Ramos (cell line): ENCODE data around the gene PCSK6.

Source experiments
- in situ Hi-C: fragments of 300-500 bp; cut with MboI; formaldehyde crosslinking; loops from one replicate; pipeline ENCODE4 v1.14.3; 2022; ENCODE audit warnings: low sequenced_read_pairs; ENCODE audit not compliant: unreplicated experiment

PCSK6 gene

GRCh38 chr15:101272584-101272983 lies 216.9 kb downstream of the PCSK6 start:
- in situ Hi-C loops: loop anchor here (25.0 kb wide), 1 partner anchor 360 kb away; the partner anchor contains the start of gene LRRK1

DNA sequence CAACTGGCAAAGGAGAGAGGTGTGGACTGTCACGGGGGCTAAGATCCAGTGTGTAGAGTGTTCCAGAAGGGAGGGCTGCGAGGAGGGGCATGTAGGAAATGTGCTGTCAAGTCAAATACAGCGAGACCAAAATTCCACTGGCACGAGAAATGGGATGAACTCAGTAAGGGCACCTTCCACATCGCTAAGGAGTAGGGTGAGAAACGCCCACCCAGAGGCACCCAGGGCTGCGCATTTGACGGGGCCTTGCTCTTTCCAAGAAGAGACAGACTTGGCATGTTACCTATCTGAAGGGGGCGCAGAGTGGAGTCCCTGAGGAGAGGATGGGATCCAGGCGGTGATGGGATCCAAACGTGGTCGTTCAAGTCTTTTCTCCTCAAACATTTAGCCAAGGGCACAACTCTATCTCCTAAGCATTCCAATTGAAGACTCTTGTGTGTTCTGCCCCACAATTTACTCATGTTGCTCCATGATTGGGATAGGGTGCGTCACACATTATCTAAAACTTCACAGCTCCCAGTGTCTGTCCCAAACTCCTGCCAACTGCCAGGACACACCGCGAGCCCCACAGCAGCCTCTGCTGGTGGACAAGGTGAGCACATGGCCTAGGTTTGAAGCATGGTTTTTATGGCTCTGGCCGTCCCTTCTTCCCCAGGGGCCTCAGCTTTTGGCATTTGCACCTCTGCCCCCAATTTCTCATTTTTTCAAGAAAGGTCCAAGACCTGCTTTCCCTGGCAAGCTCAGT lies 219.9 kb downstream of the PCSK6 start:
- in situ Hi-C loops: loop anchor here (10.0 to 25.0 kb wide), 2 partner anchors 357 to 665 kb away; partner anchors contain the start of genes ASB7, LINS1 and LRRK1

DNA sequence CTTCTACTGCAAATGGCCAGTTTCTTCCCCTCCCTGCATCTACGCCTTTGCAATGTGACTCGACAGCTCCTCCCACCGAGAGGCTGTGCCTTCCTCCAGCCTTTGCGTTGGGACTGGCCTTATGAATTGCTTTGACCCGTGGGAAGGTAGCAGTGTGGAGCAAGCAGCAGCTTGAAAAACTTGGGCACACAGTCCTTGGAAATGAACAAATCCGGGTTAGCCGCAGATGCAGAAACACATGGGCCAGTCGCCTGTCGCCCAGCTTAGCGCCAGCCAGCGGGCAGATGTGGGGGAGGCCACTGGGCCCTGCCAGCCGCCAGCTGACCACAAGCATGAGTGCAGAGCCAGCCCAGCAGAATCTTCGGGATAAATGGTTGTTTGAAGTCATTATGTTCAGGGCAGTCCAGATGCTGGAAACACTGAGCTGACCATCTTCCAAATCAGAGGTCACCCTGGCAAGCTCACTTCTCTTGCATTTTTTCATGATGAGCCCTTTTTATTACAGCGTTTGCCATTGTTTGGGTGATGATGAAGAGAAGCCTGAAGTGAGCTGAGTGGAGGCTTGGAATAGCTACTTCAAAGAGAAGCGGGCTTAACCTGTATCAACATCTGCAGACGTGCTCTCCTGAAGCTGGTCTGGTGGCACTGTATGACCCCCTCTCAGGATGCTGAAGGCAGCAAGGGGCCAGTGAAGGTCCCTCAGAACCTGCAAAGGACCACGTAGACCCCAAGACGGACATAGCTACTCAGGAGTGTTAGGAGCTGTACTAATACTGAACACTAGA lies 222.0 kb downstream of the PCSK6 start:
- in situ Hi-C loops: loop anchor here (10.0 to 25.0 kb wide), 2 partner anchors 355 to 663 kb away; partner anchors contain the start of genes ASB7, LINS1 and LRRK1

GRCh38 chr15:101266787-101267186 lies 222.7 kb downstream of the PCSK6 start:
- in situ Hi-C loops: loop anchor here (10.0 to 25.0 kb wide), 2 partner anchors 354 to 662 kb away; partner anchors contain the start of genes ASB7, LINS1 and LRRK1

DNA sequence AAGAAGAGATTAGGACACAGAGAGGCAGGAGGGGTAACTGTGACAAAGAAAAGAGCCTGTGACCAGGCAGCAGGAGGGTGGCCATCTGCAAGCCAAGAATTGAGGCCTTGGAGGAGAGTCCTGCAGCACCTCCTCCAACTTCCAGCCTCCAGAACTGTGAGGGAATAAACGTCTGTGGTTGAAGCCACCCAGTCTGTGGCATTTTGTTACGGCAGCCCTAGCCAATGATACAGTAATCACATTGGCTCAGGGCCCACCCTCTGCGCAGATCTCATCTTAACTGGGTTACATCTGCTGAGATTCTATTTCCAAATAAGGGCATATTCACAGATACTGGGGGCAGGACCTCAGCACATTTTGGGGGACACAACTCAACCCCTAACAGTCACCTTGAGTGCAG lies 223.5 kb downstream of the PCSK6 start:
- in situ Hi-C loops: loop anchor here (10.0 to 25.0 kb wide), 2 partner anchors 354 to 661 kb away; partner anchors contain the start of genes ASB7, LINS1 and LRRK1

- in situ Hi-C loops: loop anchor here (5.0 to 25.0 kb wide), 3 partner anchors 178 to 660 kb away; partner anchors contain the start of genes ASB7, LINS1 and LRRK1
These were observed 224.4 kb downstream of the PCSK6 start for GRCh38 chr15:101264911-101265641.

DNA sequence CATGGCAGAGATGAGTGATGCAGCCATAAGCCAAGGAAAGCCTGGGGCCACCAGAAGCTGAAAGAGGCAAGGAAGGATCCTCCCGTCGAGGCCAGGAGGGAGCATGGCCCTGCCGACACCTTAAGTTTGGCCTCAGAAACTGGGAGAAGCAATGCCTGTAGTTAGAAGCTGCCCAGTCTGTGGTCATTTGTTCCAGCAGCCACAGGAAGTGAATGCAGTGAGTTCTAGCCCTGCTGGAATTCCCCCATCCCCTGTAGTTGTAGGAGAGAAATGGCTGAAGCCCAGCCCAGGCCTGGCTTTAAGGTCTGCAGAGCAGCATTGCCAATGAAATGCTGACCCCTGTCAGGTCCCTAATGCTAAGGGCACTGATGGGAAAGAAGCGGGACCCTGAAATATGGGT lies 225.5 kb downstream of the PCSK6 start:
- in situ Hi-C loops: loop anchor here (5.0 to 25.0 kb wide), 3 partner anchors 177 to 659 kb away; partner anchors contain the start of genes ASB7, LINS1 and LRRK1

GRCh38 chr15:101262551-101262950 lies 227.0 kb downstream of the PCSK6 start:
- in situ Hi-C loops: loop anchor here (5.0 to 25.0 kb wide), 3 partner anchors 175 to 658 kb away; partner anchors contain the start of genes ASB7, LINS1 and LRRK1

DNA sequence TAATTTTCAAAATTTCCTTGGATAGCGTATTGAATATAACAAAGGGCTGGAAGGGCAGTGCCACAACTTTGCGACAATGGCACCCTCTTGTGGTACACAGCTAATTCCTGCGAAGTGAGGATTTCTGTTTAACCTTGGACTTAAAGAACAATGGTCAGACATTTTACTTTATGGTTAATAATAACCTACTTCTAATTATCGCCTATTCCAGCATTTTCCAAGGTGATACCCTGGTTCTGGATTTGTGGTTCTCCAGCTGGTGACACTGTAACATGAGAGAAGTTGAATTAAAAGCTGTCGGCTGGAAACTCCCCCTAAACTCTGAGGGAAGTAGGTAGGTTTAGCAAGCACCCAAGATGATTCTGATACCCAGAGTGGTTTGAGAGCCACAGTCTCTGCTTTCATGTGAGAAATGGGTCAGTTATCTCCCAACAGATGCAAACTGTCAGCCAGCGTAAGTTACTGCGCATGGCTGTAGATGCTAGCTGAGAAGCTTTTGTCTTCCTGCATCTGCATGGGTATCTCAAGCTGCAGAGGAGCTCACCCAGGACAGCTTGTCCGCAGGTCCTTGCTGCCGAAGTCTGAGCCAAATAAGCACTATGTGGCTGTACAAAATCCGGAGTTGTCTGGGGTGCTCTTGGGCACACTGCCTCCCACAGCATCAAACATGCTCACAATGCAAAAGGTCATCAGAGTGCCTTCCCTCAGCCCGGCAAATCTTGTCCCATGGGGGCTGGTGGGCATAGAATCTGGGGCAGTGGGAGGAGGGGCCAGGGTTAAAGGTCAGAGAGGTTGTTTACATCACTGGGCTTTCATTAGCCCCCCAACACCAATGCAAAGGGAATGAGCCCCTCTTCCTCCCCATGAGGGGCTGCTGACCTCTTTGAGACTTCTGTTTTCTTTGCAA lies 231.0 kb downstream of the PCSK6 start:
- in situ Hi-C loops: loop anchor here (25.0 kb wide), 1 partner anchor 346 kb away; the partner anchor contains the start of gene LRRK1

DNA sequence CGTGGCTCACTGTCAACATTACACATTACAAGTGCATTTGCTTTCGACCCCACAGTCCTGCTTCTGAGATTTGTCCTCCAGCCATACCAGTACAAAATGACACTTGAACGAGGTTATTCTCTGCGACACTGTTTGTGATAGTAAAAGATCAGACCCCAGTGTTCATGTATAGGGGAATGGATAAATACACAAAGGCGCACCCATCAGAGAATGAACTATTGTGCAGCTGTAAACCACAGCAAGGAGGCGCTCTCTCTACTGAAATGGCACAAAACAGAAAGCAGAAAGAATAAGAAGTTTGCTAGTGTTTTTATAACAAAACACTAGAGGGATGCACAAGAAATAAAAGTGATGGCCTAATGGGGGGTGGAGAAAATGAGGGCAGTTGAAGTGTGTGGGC lies 232.8 kb downstream of the PCSK6 start:
- in situ Hi-C loops: loop anchor here (25.0 kb wide), 1 partner anchor 344 kb away; the partner anchor contains the start of gene LRRK1

GRCh38 chr15:101255615-101256241 lies 233.8 kb downstream of the PCSK6 start:
- in situ Hi-C loops: loop anchor here (25.0 kb wide), 1 partner anchor 343 kb away; the partner anchor contains the start of gene LRRK1

DNA sequence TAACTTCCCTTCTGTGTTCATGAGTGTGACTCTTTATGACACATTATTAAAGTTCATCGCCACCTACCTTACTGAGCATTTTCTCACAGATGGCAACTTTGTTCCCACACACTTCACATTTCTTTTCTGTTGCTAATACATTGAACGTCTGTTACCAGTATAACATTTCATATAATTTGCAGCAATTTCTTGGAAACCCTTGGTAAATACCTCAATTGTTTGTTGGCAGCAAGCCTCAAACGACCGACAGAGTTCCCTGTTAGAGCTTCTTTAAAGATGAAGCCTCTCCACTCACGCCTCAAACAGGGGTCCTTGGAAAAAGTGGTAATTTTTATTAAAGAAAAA lies 234.5 kb downstream of the PCSK6 start:
- in situ Hi-C loops: loop anchor here (25.0 kb wide), 1 partner anchor 343 kb away; the partner anchor contains the start of gene LRRK1

GRCh38 chr15:101254157-101255050 lies 235.1 kb downstream of the PCSK6 start:
- in situ Hi-C loops: loop anchor here (25.0 kb wide), 1 partner anchor 342 kb away; the partner anchor contains the start of gene LRRK1
